Measurements from ENCODE around the gene VPS13D.

DNA sequence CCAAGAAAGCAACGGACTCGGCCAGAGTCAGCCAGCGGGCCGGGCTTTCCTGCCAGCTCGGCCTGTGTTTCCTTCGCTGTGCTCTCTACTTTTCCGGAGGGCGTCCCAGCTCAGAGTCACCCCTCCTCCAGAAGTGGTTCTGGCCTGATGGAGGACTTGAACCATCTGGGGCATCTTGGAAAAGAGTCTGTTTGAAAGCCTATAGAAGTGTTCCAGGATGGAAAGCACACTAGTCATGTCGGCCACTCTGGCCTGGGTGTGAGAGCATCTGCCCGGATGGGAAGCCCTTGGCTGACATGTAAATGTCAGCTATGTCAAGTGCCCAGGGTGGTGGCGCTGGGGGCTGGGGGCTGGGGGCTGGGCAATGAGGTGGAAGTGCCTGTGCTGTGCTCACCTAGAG lies 274.8 kb downstream of the VPS13D start:
- TF ChIP-seq CTCF (IDR thresholded peaks at IDR 0.05): no peak
- no peak for TF ChIP-seq POLR2AphosphoS5 (IDR thresholded peaks at IDR 0.05; ENCODE audit: low read depth, low read length)
- TF ChIP-seq TCF7L2 (IDR thresholded peaks at IDR 0.05; ENCODE audit: low read depth, low read length): no peak
- TF ChIP-seq SIN3A (IDR thresholded peaks at IDR 0.05; ENCODE audit: borderline replicate concordance, insufficient read depth, low read depth, low read length): no peak

Measured in Panc1 (cell line).